Measurements from ENCODE around the gene FBXO44.
"Not testable (repeated sequence)": the region's sequence is repeated elsewhere in the genome, so short reads cannot be mapped to it uniquely, and the experiment has no call there.

The FBXO44 gene

GRCh38 chr1:11654137-11654938, at the start of gene FBXO44, which contains the start of gene FBXO2:
Gene FBXO44 (plus strand): TSS chr1:11654877. CDS start chr1:11655836, 959 bp downstream.
Gene FBXO2 (minus strand): TSS chr1:11654429. CDS start chr1:11654340, 89 bp downstream.
- Mint-ChIP-seq H3K36me3 (peaks cover 4 to 7% of the 10 kb centered on the region in 2 donors), H3K27ac (peak within 1 kb of the TSS; percentile 20), H3K9me3 (no peaks in the 10 kb centered on the region), H3K4me3 (peak within 1 kb of the TSS; percentile 80 to 87), H3K27me3 (peaks cover 5 to 7% of the 10 kb centered on the region in 2 donors), H3K4me1 (peaks cover 17 to 30% of the 10 kb centered on the region in 2 donors)
- ATAC-seq (replicated peaks) (peak; percentile 73 to 83), DNase-seq (no peak)

GRCh38 chr1:11606775-11607174, 47.9 kb upstream of the FBXO44 start:
- ATAC-seq (replicated peaks) (no peak), DNase-seq (no peak)
- Mint-ChIP-seq H3K4me1 (no peaks in the 10 kb centered on the region), H3K27ac (no peak overlapping the region), H3K36me3 (no peaks in the 10 kb centered on the region), H3K4me3 (no peak overlapping the region), H3K9me3 (peaks cover 0 to 2% of the 10 kb centered on the region in 2 donors), H3K27me3 (peaks cover 22 to 23% of the 10 kb centered on the region in 2 donors)

- not testable (repeated sequence) for ATAC-seq (replicated peaks); DNase-seq; H3K4me1 Mint-ChIP-seq; H3K27ac Mint-ChIP-seq; H3K9me3 Mint-ChIP-seq; H3K36me3 Mint-ChIP-seq; H3K4me3 Mint-ChIP-seq
- peaks cover 10 to 12% of the 10 kb centered on the region in 2 donors for H3K27me3 Mint-ChIP-seq
Observed at GRCh38 chr1:11608596-11609130, 46.0 kb upstream of the FBXO44 start.

- H3K36me3 Mint-ChIP-seq; H3K4me1 Mint-ChIP-seq; H3K4me3 Mint-ChIP-seq; H3K27ac Mint-ChIP-seq; H3K9me3 Mint-ChIP-seq; ATAC-seq (replicated peaks); DNase-seq: not testable (repeated sequence)
- peaks cover 14 to 16% of the 10 kb centered on the region in 2 donors for H3K27me3 Mint-ChIP-seq
Observed at GRCh38 chr1:11609378-11609777, 45.3 kb upstream of the FBXO44 start.

- Mint-ChIP-seq H3K4me1 (no peaks in the 10 kb centered on the region), H3K4me3 (no peak overlapping the region), H3K9me3 (peaks cover 0 to 2% of the 10 kb centered on the region in 2 donors), H3K27me3 (peaks cover 24 to 26% of the 10 kb centered on the region in 2 donors), H3K27ac (no peak overlapping the region), H3K36me3 (no peaks in the 10 kb centered on the region)
- DNase-seq (no peak), ATAC-seq (replicated peaks) (no peak)
Observed at GRCh38 chr1:11610629-11611180, 44.0 kb upstream of the FBXO44 start.

GRCh38 chr1:11611638-11612327, 42.9 kb upstream of the FBXO44 start:
- ATAC-seq (replicated peaks) (no peak), DNase-seq (no peak)
- no peaks in the 10 kb centered on the region for H3K36me3 Mint-ChIP-seq
- peaks cover 0 to 2% of the 10 kb centered on the region in 2 donors for H3K9me3 Mint-ChIP-seq
- no peak overlapping the region for H3K4me3 Mint-ChIP-seq
- H3K4me1 Mint-ChIP-seq: no peaks in the 10 kb centered on the region
- peaks cover 23 to 24% of the 10 kb centered on the region in 2 donors for H3K27me3 Mint-ChIP-seq
- H3K27ac Mint-ChIP-seq: no peak overlapping the region

- ATAC-seq (replicated peaks) (no peak), DNase-seq (no peak)
- Mint-ChIP-seq H3K36me3 (no peaks in the 10 kb centered on the region), H3K4me3 (no peak overlapping the region), H3K9me3 (no peaks in the 10 kb centered on the region), H3K27ac (no peak overlapping the region), H3K4me1 (no peaks in the 10 kb centered on the region), H3K27me3 (peaks cover 23 to 26% of the 10 kb centered on the region in 2 donors)
Observed at GRCh38 chr1:11613347-11613746, 41.3 kb upstream of the FBXO44 start.

GRCh38 chr1:11615090-11615489, 39.6 kb upstream of the FBXO44 start:
- no peak for ATAC-seq (replicated peaks)
- Mint-ChIP-seq H3K27me3 (peaks cover 23 to 26% of the 10 kb centered on the region in 2 donors), H3K4me1 (no peaks in the 10 kb centered on the region)

GRCh38 chr1:11616766-11617165, 37.9 kb upstream of the FBXO44 start:
- Mint-ChIP-seq H3K27me3 (peaks cover 33 to 36% of the 10 kb centered on the region in 2 donors), H3K9me3 (no peaks in the 10 kb centered on the region), H3K4me3 (no peak overlapping the region), H3K27ac (no peak overlapping the region), H3K4me1 (no peaks in the 10 kb centered on the region), H3K36me3 (no peaks in the 10 kb centered on the region)
- DNase-seq (no peak), ATAC-seq (replicated peaks) (no peak)

More at GRCh38 chr1:11615090-11615489, 39.6 kb upstream of the FBXO44 start:
- Mint-ChIP-seq H3K36me3 (no peaks in the 10 kb centered on the region), H3K9me3 (no peaks in the 10 kb centered on the region), H3K27ac (no peak overlapping the region), H3K4me3 (no peak overlapping the region)
- DNase-seq: no peak

- H3K27me3 Mint-ChIP-seq: peaks cover 38 to 39% of the 10 kb centered on the region in 2 donors
- ATAC-seq (replicated peaks): no peak
- H3K9me3 Mint-ChIP-seq: no peaks in the 10 kb centered on the region
- H3K4me1 Mint-ChIP-seq: no peaks in the 10 kb centered on the region
- H3K27ac Mint-ChIP-seq: no peak overlapping the region
- no peak overlapping the region for H3K4me3 Mint-ChIP-seq
- no peaks in the 10 kb centered on the region for H3K36me3 Mint-ChIP-seq
- no peak for DNase-seq
Observed at GRCh38 chr1:11617314-11617713, 37.4 kb upstream of the FBXO44 start.

- Mint-ChIP-seq H3K4me1 (no peaks in the 10 kb centered on the region), H3K27ac (no peak overlapping the region), H3K36me3 (no peaks in the 10 kb centered on the region), H3K27me3 (peaks cover 39 to 40% of the 10 kb centered on the region in 2 donors), H3K4me3 (no peak overlapping the region), H3K9me3 (no peaks in the 10 kb centered on the region)
- ATAC-seq (replicated peaks) (no peak), DNase-seq (no peak)
Observed at GRCh38 chr1:11617741-11618140, 36.9 kb upstream of the FBXO44 start.

- no peaks in the 10 kb centered on the region for H3K4me1 Mint-ChIP-seq
- H3K27me3 Mint-ChIP-seq: peaks cover 30 to 45% of the 10 kb centered on the region in 2 donors
- no peaks in the 10 kb centered on the region for H3K36me3 Mint-ChIP-seq
- H3K9me3 Mint-ChIP-seq: peaks cover 0 to 2% of the 10 kb centered on the region in 2 donors
- no peak overlapping the region for H3K4me3 Mint-ChIP-seq
- DNase-seq (no peak), ATAC-seq (replicated peaks) (no peak)
- H3K27ac Mint-ChIP-seq: no peak overlapping the region
Observed at GRCh38 chr1:11620405-11620804, 34.3 kb upstream of the FBXO44 start.

GRCh38 chr1:11620924-11621323, 33.8 kb upstream of the FBXO44 start:
- Mint-ChIP-seq H3K4me1 (no peaks in the 10 kb centered on the region), H3K27me3 (peaks cover 35 to 50% of the 10 kb centered on the region in 2 donors), H3K36me3 (no peaks in the 10 kb centered on the region), H3K4me3 (no peak overlapping the region), H3K9me3 (peaks cover 0 to 2% of the 10 kb centered on the region in 2 donors), H3K27ac (no peak overlapping the region)
- DNase-seq: no peak
- ATAC-seq (replicated peaks): no peak

- H3K4me3 Mint-ChIP-seq: no peak overlapping the region
- DNase-seq (no peak), ATAC-seq (replicated peaks) (no peak)
- H3K9me3 Mint-ChIP-seq: peaks cover 0 to 2% of the 10 kb centered on the region in 2 donors
- no peaks in the 10 kb centered on the region for H3K4me1 Mint-ChIP-seq
- no peak overlapping the region for H3K27ac Mint-ChIP-seq
- no peaks in the 10 kb centered on the region for H3K36me3 Mint-ChIP-seq
- peaks cover 40 to 46% of the 10 kb centered on the region in 2 donors for H3K27me3 Mint-ChIP-seq
Observed at GRCh38 chr1:11622398-11622797, 32.3 kb upstream of the FBXO44 start.

Measured in stimulated activated naive B cell treated with anti-CD40 and anti-IgM and Interleukin-4, amounts not matched to agents 10 μg/mL and 1 μg/mL and 100 μg/mL, for 72 hours (primary cell).